ENCODE measurements around the gene COQ9.
"Not testable (repeated sequence)": the region's sequence is repeated elsewhere in the genome, so short reads cannot be mapped to it uniquely, and the experiment has no call there.

Gene COQ9, protein sequence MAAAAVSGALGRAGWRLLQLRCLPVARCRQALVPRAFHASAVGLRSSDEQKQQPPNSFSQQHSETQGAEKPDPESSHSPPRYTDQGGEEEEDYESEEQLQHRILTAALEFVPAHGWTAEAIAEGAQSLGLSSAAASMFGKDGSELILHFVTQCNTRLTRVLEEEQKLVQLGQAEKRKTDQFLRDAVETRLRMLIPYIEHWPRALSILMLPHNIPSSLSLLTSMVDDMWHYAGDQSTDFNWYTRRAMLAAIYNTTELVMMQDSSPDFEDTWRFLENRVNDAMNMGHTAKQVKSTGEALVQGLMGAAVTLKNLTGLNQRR

DNA sequence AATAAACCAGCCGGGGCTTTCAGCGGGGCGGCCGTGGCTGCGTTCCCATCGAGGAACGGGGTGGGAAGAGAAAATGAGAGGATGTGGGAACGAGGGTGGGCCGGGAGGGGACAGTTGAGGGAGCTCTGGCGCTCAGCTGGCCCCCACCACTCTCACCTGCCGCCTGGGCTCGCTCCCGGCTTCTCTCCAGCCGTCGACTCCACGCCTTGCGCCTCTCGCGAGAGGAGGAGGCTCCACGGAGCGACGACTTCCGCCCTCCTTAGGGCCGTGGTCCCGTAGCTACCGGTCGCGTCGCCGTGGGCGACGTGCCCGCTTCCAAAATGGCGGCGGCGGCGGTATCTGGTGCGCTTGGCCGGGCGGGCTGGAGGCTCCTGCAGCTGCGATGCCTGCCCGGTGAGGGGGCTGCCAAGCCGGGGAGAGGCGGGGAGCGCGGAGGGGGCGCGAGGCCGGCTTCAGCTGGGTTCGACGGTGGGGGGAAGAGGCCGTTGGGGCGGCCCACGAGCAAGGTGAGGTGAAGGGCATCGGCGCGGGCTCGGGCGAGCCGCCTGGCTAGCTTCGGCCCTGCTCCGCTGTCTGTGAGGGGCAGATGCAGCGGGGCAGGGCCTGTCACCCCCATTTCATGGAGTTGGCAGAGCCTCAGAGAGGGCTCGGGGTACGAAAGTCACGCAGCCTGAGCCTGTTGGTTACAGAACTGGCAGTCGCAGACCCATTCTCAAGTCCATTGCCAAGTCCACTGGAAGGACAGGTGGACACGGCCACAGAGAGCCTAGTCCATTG lies at the start of gene COQ9, which contains the start of gene CIAPIN1:
COQ9 (plus strand) TSS at position 294 of the 777 bp plus-strand sequence; CDS start at position 321, 27 bp downstream.
CIAPIN1 (minus strand) TSS at position 200 of the 777 bp plus-strand sequence. CDS start 6,457 bp downstream, outside the sequence.
- DNase-seq (ENCODE audit: low read depth in 1 of 2, low spot score in 1 of 2) = peak; percentile 76 to 88

DNA sequence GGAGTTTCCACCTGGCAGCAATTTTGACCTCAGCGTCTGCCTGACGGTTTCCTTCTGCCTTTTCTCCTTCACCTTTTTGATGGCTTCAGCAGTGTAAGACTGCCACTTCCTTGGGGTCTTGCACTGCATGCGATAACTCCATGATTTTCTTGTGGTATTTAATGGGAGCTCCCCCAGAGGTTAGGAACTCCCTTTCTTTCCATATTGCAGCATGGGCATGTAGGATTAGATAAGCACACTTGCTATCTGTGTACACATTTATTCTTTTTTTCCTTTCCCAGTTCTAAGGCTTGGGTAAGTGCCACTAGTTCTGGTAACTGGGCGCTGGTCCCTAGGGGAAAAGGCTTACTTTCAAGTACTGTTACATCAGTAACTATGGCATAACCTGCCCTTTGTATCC lies 49.8 kb upstream of the COQ9 start:
- DNase-seq (ENCODE audit: low read depth in 1 of 2, low spot score in 1 of 2) = not testable (repeated sequence)

DNA sequence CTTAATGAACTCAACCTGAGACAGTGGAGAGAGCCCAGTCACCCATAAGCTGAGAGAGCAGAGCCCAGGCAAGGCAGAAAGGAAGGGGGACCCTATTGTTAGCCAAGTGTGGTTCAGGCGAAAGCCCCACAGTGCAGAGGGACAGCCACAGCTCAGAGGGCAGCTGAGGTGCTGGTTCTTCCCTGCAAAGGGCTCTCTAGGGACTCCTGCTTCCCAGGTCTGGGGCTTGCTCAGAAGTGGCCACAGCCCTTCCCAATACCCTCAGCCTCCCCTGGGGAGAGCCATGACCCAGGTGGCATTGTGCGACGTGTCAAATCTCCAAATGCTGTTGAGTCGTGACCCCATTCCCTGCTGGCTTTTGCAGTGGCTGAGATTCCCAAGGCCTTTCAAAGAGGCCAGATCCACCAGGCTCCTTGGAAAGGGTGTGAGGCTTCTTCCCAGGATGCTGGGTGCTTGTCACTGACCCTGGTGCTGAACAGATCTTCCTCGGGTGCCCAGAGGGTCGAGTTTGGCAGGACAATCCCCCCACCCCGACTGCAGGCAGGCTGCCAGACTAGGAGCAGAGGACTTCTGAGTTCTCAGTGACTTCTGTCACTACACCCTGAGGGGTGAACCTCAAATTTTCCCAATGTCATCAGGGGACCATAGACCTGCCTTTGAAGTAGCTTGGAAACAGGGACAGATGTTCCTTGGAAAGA lies 45.2 kb upstream of the COQ9 start:
- no peak for DNase-seq (ENCODE audit: low read depth in 1 of 2, low spot score in 1 of 2)

DNA sequence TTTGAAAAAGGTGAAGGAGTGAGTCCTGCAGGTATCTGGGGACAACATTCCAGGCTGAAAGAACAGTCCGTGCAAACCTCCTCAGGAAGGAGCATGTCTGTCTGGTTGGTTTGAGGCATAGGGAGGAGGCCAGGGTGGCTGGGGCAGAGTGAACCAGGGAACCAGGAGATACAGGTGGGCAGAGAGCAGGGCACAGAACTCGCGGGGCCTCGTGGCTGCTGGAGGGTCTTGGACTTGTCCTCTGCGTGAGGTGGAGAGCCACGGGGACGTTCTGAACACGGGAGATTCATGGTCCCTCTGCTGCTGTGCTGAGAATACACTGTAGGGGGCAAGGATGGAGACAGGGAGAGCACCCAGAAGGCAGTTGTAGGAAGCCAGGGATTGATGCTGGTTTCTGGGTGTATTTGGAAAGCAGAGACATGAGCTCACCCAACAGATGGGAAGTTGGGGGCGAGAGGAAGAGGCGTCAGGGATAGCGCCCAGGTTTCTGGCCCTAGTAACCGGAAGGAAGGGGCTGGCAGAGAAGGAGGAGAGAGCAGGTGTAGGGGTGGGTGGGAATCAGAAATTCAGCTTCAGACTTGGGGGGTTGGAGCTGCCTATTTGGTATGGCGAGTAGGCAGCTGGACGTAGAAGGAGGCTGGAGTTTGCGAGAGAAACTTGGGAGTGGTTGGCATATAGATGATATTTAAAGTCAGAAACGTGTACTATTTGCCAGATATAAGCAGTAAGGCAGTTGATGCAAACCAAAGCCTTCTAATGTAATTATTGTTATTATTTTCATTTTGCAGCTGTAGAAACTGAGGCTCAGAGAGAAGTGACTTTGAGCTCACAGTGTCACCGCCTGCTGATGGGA lies 43.1 kb upstream of the COQ9 start, which contains the start of gene CCL17:
CCL17 (plus strand) TSS at position 803 of the 853 bp plus-strand sequence. CDS start 9,166 bp downstream, outside the sequence.
- DNase-seq (ENCODE audit: low read depth in 1 of 2, low spot score in 1 of 2) = no peak

DNA sequence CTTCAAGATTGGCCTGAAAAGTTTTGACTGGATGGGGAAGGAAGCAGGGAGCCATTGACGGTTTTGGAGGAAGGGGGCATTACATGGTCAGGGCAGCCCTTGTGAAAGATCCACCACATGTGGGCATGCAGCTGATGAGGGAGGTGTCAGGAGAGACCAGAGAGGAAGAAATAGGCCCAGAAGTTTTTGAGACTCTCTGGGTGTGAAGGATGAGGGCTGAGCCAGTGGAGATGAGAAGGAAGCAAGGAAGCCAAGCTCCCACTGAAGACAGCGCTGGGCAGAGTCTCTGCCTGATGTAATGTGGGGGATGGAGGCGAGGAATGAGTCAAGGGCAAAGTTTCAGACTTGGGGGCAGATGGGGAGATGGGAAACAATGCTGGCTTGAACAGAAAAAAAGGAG lies 42.2 kb upstream of the COQ9 start:
- no peak for DNase-seq (ENCODE audit: low read depth in 1 of 2, low spot score in 1 of 2)

DNA sequence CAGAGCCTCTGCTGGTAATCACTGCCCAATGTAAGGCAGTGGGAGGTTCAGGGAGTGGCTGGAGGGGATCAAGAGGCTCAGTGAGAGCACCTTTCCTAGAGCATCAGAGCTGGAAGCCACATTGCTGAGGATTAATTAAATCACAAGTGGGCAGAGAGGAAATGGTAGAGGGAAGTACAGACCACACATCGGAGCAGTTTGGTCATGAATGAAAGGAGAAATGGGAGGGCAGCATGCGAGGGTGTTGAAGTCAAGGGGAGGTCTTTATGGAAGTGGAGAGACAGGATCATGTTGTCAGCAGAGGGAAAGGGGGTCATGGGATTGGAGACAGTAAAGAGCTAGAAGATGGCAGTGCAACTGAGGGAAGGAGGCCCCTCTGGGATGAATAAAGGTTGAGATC lies 40.4 kb upstream of the COQ9 start:
- DNase-seq (ENCODE audit: low read depth in 1 of 2, low spot score in 1 of 2) = no peak

DNA sequence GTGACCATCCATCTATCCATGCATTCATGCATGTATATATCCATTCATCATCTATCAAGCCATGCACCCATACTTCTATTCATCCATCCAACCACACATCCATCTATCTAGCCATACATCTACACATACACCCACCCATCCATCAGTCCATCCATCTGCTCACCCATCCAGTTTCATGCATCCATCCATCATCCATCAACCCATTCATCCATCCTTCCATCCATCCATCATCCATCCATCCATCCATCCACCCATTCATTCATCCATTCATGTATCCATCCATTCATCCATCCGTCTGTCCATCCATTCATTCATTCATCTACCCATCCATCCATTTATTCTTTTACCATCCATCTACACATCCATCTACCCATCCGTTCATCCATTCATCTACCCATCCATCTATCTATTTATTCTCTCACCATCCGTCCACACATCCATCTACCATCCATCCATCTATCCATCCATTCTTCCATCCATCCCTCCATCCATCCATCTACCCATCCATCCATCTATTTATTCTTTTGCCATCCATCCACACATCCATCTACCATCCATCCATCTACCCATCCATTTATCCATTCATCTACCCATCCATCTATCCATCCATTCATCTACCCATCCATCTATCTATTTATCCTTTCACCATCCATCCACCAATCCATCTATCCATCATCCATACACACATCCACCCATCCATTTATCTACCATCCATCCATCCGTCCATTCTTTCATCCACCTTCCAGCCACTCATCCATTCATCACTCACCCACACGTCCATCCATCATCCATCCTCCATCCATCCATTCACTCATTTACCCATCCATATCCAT lies 39.5 kb upstream of the COQ9 start:
- DNase-seq (ENCODE audit: low read depth in 1 of 2, low spot score in 1 of 2) = no peak

DNA sequence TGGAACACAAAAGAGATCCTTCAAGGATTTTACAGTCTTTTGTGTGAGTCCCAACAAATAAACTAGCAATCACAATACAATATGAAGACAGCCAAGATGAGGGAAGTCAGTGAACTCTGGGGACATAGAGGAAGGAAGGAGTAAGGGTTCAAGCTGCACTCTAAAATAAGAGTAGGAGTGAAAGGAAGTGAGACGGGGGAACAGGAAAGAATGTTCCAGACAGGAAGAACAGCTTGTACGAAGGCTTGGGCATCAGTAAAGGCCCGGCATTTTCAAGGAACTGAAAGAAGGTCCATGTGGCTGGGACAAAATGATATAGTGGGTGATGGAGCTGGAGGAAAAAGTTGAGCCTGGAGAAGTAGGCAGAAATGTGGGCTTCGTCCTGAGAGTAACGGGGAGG lies 38.2 kb upstream of the COQ9 start:
- DNase-seq (ENCODE audit: low read depth in 1 of 2, low spot score in 1 of 2) = no peak

DNA sequence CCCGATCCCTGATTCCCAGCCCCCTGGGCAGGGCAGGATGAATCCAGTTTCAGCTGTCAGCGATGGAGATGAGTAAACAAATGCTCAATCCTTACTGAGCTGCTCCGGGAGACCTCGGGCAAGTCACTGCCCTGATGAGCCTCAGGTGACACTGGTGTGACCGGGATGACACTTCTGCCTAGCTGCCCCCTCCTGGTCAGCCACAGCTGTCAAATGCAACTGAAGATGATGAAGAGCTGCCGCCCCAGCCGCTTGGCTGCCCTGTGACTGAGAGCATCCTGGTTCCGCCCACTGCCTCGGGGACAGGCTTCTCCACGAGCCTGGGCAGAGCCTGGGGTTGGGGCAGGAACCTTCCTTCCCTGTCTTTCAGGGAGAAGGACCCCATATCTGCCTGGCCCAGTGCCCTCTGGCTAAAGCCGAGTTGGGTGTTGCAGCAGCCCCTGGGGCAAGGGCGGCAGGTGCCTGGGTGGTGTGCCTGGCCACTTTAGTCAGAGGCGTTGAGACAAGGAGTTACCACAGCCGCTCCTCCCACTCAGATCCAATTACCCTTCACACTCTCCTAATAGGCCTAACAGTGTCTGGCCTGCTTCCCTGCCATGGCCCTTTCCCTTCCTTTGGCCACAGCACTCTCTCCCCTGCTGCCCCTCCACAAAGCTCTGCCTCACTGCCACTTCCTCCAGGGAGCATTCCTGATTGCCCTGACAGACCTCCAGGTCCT lies 37.2 kb upstream of the COQ9 start:
- DNase-seq (ENCODE audit: low read depth in 1 of 2, low spot score in 1 of 2) = no peak

DNA sequence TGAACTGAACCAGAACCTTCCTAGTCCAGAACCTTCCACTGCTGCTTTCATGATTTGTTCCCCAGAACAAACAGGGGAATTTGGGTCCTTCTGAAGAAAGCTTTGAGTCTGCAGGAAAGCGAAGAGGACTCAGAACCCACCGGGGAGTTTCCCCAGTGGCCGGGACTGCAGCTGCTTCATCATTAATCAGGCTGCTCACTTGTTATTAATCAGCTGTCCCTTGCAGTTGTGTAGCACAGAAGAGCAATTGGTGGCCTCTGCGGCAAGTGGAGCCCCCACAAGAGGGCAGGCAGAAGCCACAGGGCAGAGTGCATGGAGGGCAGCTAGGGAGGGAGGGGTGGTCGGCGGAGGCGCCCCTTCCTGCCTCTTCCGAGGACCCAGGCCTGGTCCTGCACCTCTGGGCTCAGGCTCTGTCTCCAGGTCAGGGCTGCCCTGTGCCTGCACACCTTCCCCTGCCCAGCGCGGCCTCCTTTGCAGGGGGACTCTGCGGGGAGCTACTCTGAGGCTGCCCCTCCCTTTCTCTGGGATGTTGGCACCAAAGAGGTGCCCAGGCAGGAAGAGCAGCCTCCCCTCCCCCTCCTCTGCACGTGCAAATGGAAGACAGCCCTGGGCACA lies 35.8 kb upstream of the COQ9 start:
- DNase-seq (ENCODE audit: low read depth in 1 of 2, low spot score in 1 of 2) = no peak

DNA sequence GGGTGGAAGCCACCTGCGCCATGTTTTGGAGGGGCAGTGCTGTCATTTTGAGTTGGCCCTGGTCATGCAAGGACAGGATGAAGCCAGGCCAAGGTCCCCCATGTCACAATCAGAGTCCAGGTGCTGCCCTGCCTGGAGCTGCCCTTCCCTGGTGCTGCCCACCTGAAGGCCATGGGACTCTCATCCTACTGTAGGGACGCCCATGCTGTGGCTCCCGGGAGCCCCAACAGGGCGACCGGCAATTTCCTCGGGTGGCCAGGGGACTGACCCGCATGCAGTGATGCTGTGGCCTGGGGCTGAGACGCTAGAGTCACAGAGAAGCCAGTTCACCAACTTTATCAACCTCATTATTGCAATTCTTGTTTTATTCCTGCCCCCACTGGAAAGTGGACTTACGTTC lies 34.7 kb upstream of the COQ9 start:
- no peak for DNase-seq (ENCODE audit: low read depth in 1 of 2, low spot score in 1 of 2)

DNA sequence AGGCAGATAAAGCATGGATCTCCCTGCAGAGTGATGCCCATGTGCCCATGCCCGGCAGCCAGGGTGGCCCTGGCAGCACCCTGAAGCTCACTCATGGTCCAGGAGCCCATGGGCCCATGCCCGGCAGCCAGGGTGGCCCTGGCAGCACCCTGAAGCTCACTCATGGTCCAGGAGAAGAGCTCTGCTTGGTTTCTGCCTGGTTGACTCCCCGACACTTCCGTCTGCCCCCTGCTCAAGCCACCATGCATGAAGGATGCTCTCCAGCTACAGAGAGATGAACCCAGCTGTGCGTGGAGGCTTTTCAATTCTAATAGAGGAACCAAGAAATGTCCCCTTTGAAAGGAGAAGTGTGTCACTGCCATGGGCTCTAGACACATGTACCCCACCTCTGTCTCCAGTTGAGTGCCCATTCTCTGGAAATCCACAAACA lies 34.0 kb upstream of the COQ9 start:
- DNase-seq (ENCODE audit: low read depth in 1 of 2, low spot score in 1 of 2) = no peak

DNA sequence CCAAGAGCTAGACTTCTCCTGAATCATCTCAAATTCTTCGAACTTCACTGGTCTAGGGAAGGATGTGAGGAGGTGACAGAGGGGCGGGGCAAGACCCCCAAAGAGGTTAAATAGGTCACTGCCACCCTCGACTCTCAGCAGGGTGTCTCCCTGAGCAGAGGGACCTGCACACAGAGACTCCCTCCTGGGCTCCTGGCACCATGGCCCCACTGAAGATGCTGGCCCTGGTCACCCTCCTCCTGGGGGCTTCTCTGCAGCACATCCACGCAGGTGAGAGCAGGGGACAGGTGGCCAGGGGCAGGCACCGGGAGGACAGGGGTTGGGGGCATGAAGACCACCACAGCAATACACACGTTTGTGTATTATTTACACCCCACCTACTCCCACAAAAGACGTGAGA lies 33.5 kb upstream of the COQ9 start:
- DNase-seq (ENCODE audit: low read depth in 1 of 2, low spot score in 1 of 2) = no peak

DNA sequence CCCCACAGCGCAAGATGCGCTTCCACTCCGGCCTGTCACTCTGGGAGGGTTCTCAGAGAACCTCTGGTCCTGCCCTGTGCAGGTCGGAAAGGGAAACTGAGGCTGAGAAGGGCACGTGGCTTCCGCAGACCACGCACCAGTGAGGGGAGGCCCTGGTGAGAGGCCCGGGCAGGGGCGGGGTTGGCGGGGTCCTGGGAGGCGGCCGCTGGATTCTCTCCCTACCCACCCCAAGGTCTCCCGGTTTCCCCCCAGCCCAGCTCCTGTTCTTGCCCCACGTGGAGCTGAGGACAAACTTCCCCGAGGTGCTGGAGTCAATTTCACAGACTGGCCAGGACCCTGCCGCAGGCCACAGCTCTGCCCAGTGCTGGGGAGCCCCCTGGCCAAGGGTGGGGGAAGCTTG lies 31.2 kb upstream of the COQ9 start:
- DNase-seq (ENCODE audit: low read depth in 1 of 2, low spot score in 1 of 2) = no peak

DNA sequence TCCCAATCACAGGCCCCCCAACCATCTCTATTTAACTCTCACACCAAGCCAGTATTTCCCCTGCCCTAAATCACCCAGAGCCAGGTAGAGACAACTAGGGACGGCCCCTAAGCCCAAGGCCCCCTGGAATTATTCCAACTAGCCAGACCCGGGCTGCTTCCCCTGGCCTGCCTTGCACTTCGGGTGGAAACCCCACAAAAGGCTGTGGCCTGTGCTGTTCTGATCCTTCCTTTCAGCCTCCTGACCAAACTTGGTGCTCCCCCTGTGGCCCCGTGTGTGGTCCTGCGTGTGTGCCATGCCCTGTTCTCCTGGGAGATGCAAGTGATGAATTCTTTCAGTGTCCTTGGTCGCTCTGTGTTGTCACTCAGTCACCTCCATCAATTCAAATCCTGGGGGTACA lies 27.8 kb upstream of the COQ9 start:
- no peak for DNase-seq (ENCODE audit: low read depth in 1 of 2, low spot score in 1 of 2)

DNA sequence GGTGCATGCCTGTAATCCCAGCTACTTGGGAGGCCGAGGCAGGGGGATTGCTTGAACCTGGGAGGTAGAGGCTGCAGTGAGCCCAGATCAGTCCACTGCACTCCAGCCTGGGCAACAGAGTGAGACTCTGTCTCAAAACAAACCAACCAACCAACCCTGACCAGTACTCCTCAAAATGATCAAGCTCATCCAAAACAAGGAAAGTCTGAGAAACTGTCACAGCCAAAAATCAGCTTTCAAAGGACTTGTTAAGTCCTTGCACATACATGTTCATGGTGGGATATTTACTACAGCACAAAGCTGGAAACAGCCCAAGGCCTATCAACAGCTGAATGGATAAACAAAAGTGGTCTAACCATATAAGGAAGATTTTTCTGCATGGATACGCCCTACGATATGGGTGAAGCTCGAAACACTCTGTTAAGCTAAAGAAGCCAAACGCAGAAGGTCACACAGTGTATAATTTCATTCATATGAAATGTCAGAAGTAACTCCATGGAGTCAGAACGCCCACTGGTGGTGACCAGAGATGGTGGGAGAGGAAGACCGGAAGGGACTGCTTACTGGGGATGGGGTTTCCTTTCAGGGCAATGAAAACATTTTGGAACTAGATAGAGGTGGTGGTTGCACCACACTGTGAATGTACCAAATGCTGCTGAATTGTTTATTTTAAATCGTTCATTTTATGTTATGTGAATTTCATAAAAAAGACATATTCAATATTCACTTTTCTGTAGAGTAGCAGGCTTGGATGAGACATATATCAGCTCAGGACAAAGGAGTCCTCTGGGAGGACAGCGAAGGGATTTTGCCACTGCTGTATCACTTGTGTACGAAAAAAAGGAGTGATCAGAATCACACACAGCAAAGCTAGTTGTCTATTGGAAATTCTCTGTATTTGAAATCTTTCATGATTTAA lies 25.0 kb upstream of the COQ9 start:
- DNase-seq (ENCODE audit: low read depth in 1 of 2, low spot score in 1 of 2) = no peak

DNA sequence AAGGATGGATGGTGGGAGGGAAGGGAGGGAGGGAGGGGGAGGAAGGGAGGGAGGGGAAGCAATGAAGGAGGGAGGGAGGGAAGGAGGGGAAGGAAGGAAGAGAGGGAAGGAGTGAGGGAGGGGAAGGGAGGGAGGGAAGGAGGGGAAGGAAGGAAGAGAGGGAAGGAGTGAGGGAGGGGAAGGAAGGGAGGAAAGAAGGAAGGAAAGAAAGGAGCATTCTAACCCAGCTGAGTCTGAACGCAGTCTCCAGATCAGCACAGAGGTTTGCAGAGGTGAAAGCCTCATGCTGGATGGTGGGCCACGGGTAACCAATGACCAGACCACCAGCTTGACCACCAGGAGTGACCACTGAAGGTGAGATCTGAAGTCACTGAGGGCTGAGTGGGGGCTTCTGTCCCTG lies 24.1 kb upstream of the COQ9 start:
- no peak for DNase-seq (ENCODE audit: low read depth in 1 of 2, low spot score in 1 of 2)

DNA sequence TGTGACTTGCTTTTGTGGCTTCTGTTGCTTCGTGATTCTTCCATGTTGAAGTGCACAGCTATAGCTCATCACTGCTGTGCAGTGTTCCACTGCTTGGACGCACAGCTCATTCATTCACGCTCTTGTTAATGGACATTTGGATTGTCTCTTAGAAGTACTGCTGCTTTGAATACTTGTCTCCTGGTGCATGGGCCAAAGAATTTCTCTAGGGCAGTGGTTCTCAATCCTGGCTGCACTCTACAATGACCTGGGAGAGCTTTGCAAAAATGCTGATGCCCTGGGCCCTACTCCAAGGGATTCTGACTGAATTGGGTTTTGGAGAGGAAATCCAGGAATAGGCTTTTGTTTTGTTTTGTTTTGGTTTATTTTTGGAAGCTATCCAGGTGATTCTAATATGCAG lies 22.7 kb upstream of the COQ9 start:
- DNase-seq (ENCODE audit: low read depth in 1 of 2, low spot score in 1 of 2) = no peak

Measured in stimulated activated CD4-positive, alpha-beta T cell treated with anti-CD3 and anti-CD28 coated beads, Interleukin-15, amount 100 ng/mL, for 1 hour (primary cell).